Astrocyte (in vitro differentiated cells and primary cell): Measurements from ENCODE around the gene XIRP1.

Experiments
- EZH2 ChIP-seq: IDR thresholded peaks from 2 replicates; pipeline ENCODE4 v1.6.1; 2012; ENCODE audit warnings: mild to moderate bottlenecking, low read length, inconsistent platforms; ENCODE audit not compliant: insufficient read depth
- TF ChIP-seq, protein P1 (sequence below): IDR thresholded peaks from 2 replicates; pipeline ENCODE4 v1.5.1; 2011; ENCODE audit warnings: low read depth, mild to moderate bottlenecking, inconsistent platforms, low read length, moderate library complexity; ENCODE audit not compliant: insufficient read depth

DNA sequence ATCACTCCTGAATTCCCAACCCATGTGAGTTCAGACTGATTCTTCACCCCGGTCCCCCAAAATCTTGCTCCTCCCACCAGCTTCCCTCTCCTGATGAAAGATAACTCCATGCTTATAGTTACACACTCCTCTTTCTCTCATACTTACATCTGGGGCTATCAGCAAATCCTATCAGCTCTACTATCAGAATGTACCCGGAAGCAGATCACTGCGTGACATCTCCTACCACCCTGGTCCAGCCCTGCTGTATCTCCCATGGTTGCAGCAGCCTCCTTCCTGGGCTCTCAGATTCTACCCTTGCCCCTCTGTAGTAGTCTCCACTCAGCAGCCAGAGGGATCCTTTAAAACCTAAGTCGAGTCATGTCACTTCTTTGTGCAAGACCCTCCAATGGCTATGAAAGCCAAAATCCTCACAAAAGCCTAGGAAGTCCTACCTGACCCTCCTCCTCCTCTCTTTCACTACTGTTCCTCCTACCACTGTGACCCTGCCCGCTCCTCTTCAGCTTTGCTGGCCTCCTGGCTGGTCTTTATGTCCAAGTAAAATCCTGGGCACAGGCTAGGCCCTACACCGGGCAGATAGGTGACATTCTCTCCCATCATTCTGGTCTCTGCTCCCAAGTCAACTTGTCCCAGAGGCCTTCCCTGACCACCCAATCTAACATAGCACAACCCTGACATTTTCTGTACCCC, 16.2 kb downstream of the XIRP1 start:
- TF ChIP-seq, protein P1, sequence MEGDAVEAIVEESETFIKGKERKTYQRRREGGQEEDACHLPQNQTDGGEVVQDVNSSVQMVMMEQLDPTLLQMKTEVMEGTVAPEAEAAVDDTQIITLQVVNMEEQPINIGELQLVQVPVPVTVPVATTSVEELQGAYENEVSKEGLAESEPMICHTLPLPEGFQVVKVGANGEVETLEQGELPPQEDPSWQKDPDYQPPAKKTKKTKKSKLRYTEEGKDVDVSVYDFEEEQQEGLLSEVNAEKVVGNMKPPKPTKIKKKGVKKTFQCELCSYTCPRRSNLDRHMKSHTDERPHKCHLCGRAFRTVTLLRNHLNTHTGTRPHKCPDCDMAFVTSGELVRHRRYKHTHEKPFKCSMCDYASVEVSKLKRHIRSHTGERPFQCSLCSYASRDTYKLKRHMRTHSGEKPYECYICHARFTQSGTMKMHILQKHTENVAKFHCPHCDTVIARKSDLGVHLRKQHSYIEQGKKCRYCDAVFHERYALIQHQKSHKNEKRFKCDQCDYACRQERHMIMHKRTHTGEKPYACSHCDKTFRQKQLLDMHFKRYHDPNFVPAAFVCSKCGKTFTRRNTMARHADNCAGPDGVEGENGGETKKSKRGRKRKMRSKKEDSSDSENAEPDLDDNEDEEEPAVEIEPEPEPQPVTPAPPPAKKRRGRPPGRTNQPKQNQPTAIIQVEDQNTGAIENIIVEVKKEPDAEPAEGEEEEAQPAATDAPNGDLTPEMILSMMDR: no peak
- no peak for TF ChIP-seq EZH2
